Right lung (tissue), 5 donors: ENCODE measurements around the gene TBC1D8. TPM values are rescaled to one million over a fixed set of nuclear protein-coding genes. Genes with fewer than 3 reads are reported as not detected.

Experiments
- DNase-seq, 2 donors: peaks; one replicate each; pipeline ENCODE4 v3.0.0-alpha.2; 2013
- polyA plus RNA-seq, 5 donors: library from polyadenylated mRNA; unstranded; fragments of 120-200 nt; gene quantifications; one replicate each; pipeline versions ENCODE4 v1.2.1 to v1.2.3, GENCODE V29; 2013; ENCODE audit warnings: inconsistent platforms in 1 of 5, low replicate concordance in 1 of 5; ENCODE audit not compliant: insufficient read length in 5 of 5, insufficient read depth in 1 of 5

The TBC1D8 gene
- polyA plus RNA-seq, 5 donors = 24.8 to 34.6 (median 27.4) TPM

DNA sequence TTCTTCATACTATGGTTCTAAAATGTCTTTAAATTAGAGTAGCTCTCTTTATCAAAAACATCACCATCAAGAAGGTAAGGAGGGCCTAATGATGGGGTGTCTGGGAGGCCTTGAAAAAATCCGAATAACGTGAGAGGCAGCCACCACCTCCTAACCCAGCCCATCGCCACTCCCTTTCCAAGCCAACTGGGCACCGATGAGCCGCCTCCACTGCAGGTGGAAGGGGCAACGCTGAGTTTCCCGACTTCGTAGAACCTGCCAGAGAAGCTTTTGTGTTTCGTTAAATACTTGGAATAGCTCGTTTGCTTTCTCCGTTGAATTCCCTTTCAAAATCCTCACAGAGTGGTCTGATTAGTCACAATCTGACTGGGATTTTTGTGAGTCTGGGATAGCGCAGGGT lies 171.1 kb downstream of the TBC1D8 start:
- DNase-seq = no peak

DNA sequence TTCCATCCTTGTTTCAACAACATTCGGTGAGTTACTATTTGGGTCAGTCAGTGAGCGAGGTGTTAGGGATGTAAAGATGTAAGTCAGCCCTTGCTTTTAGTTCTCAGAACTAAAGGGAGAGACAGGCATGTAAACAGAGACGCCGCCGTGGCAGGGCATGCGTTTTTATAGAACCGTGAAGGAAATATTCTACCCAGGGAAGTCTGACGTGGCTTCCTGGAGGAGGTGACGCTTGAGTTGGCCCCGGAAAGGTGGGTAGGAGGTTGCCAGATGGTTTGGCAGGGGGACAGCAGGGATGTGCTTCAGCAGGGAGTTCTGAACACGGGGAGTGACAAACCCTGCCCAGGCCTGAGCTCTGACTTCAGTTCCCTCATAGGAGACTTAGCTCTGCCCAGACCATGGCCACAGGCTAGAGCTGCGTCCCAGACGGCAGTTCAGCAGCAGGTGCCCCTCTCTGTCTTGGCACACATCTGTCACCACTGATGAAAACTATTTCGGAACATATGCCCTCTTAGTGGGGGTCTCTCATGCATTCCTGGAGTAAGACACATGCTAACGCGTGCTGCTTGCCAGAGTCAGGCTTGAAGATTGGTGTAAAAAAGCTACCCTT lies 172.5 kb downstream of the TBC1D8 start:
- no peak for DNase-seq

GRCh38 chr2:100977511-100977910 lies 173.7 kb downstream of the TBC1D8 start:
- DNase-seq = no peak

- DNase-seq = no peak
Measured at GRCh38 chr2:100976645-100977391, 174.4 kb downstream of the TBC1D8 start.

GRCh38 chr2:100976061-100976460 lies 175.1 kb downstream of the TBC1D8 start:
- no peak for DNase-seq

- DNase-seq = no peak
Measured at GRCh38 chr2:100975521-100975785, 175.7 kb downstream of the TBC1D8 start.

DNA sequence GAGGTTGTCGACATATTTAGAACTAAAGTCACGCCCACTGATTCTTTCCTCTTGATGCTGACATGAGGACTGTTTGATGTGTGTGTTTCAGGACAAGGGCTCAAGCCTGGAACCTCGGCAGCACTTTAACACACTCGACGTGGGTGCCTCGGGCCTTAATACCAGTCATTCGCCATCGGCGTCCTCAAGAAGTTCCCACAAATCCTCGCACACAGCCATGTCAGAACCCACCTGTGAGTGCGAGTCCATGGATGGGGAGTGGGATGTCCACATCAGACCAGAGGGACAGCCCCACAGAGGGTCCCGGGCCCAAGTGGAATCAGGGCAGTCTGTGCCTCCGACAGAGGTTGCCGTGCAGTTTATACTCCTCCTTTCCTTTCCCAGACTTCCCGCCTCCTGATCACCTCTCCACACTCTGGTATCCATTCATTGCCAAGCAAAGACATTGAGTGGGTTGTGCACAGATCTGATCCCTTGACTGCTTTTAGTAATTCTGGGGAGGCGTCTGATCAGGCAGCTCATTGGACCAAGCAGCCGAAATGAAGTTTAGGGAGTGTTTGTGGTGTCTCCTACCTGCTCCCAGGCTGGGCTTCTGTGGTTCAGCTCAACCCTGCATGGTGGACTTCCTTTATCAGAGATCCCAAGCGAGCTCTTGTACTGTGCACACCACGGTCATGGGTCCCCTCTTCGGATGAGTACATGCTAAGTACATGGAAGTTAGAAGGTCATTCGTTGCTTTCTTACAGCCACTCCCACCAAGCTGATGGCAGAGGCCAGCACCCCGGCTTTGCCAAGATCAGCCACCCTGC lies 176.3 kb downstream of the TBC1D8 start:
- DNase-seq = no peak

DNA sequence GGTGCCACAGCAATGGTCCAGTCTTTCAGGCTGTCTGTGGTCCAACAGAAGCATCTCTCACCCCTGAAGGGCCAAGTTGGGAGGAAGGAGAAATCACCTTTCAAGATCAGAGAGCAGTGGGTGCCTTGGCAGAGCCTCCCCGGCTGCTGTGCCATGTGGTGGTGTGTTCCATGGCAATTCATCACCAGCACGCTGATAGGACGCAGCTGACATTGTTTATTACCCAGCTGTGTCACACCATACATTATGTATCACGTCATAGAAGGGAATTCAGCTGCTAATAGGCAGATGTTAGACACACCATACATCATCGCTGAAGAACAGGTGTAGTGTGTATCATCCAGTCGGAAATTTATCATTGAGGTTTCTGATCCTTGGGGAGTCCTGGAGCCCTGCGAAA lies 178.7 kb downstream of the TBC1D8 start:
- no peak for DNase-seq

DNA sequence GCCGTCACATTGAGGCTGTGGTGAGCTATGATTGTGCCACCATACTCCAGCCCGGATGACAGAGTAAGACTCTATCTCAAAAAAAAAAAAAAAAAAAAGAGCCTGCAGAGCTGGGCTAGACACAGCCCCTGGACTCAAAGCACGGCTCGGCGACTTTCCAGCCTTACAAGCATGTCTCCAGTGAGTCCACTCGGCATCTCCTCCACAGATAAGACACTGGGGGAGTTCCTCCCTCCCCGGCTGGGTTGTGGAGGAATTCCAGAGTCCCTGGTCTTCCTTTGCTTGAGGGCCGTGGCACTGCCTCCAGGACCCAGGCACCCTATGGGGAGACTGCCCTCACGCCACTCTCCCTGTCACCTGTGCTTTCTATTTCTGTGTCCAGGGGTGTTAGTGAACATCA lies 180.0 kb downstream of the TBC1D8 start:
- no peak for DNase-seq

- no peak for DNase-seq
Measured at GRCh38 chr2:100969998-100970397, 181.2 kb downstream of the TBC1D8 start.

GRCh38 chr2:100968146-100969145 lies 182.7 kb downstream of the TBC1D8 start:
- no peak for DNase-seq

GRCh38 chr2:100967716-100968115 lies 183.5 kb downstream of the TBC1D8 start:
- DNase-seq = no peak

DNA sequence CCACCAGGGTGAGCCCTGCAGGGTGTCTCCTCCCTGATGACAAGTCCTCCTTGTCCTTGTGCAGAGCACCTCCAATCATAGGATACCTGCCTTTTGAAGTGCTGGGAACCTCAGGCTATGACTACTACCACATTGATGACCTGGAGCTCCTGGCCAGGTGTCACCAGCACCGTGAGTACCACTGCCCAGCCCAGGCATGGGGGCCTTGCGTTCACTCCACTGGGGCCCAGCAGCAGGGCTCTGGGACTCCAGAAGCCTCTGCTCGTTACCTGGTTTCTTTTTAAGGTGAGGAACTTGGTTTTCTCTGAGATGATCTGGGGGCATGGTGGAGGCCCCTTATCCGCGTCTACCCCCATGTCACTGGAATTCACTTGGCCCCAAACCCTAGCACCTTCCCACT lies 185.6 kb downstream of the TBC1D8 start:
- no peak for DNase-seq

DNA sequence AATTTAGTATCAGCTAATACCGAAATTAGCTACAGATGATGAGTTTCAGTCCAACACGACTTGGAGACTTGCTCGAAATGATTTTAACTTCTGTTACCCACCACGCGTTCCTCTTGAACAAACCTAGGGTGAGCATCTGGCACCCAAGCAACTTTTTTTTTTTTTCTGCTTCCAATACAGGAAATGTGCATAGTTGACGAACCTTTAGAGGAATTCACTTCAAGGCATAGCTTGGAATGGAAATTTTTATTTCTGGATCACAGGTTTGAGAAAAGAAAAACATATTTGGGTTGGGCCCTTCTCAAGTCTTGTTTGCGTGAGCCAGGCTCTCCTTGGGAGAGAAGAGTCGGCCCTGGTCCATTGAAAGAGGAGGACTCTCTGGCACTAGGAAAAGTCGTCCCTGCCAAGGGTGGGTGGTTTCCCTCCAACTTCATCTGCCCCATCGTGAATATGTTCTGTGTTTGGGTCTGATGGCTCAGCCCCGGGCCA lies 186.5 kb downstream of the TBC1D8 start:
- DNase-seq = no peak

- DNase-seq = no peak
Measured at GRCh38 chr2:100964222-100964621, 187.0 kb downstream of the TBC1D8 start.

DNA sequence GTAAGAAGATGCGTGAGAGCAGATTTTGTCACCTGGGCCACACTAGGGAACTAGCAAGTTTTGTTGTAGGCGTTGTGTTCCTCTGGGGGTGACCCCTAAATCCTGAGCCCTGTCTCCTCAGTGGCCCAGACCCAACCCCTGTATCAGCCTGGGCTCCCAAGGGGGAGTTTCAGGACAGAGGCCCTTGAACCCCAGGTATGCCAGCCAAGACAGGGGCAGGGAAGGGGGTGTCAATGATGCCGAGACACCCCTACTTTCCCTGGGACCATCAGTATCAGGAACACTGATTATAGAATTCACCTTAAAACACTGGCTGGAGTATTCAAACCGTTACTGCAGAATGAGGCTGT lies 188.2 kb downstream of the TBC1D8 start:
- DNase-seq = no peak

GRCh38 chr2:100962366-100963025 lies 188.7 kb downstream of the TBC1D8 start:
- no peak for DNase-seq

- DNase-seq = no peak
Measured at GRCh38 chr2:100960688-100961087, 190.5 kb downstream of the TBC1D8 start.

DNA sequence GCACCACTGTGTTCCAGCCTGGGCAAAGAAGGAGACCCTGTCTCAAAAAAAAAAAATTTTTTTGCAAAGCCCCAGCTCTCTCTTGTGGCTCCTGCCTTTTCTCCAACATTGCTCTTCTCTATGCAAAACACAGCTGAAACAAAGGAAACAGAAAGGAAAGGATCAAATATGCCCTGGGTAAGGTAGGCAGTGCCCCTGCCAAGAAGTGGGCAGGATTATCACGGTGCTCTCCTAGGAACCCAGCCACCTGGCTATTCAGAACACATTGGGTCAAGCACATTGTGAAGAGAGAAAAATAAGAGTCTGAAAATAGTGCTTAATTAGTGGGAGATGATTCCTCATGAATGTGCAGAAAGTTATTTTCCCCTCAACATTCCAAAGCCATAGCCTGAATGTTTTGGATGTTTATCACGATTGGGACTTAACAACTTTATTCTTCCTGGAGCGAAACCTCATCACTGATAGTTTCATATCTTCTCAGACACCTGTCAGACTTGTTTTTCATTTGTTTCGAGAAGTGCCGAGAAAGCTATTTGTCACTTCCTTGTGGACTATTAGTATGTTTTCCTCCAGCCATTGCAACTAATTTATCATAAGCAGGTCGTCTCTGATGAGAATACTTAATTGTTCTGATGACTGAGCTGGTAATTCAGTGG lies 191.8 kb downstream of the TBC1D8 start:
- DNase-seq = no peak

- peak; percentile 51 for DNase-seq
Measured at GRCh38 chr2:100957996-100958653, 193.1 kb downstream of the TBC1D8 start.
